GM18873 (cell line): ENCODE measurements around the gene KRT6C.

ENCODE experiments used
- ATAC-seq: cut with Tn5 transposase; IDR thresholded peaks from one replicate; pipeline ENCODE4 v1.9.1; 2021; ENCODE audit warnings: mild to moderate bottlenecking, moderate library complexity, moderate number of reproducible peaks; ENCODE audit not compliant: unreplicated experiment, low FRiP score

KRT6C gene

GRCh38 chr12:52436000-52436827, 37.4 kb downstream of the KRT6C start:
- ATAC-seq, result no peak

GRCh38 chr12:52435659-52435999, 38.0 kb downstream of the KRT6C start:
- no peak for ATAC-seq

- no peak for ATAC-seq
Measured at GRCh38 chr12:52434760-52435530, 38.7 kb downstream of the KRT6C start.

GRCh38 chr12:52434081-52434733, 39.4 kb downstream of the KRT6C start, which contains the start of gene KRT75:
Gene KRT75 (minus strand): TSS chr12:52434371. CDS start chr12:52434304, 67 bp downstream.
- no peak for ATAC-seq

GRCh38 chr12:52433501-52434080, 40.0 kb downstream of the KRT6C start:
- ATAC-seq, result no peak

- no peak for ATAC-seq
Measured at GRCh38 chr12:52432559-52433207, 40.9 kb downstream of the KRT6C start.

- no peak for ATAC-seq
Measured at GRCh38 chr12:52428121-52428520, 45.5 kb downstream of the KRT6C start.

- no peak for ATAC-seq
Measured at GRCh38 chr12:52427083-52427482, 46.5 kb downstream of the KRT6C start.

GRCh38 chr12:52426034-52426433, 47.6 kb downstream of the KRT6C start:
- no peak for ATAC-seq

GRCh38 chr12:52425466-52425865, 48.1 kb downstream of the KRT6C start:
- ATAC-seq, result no peak

- no peak for ATAC-seq
Measured at GRCh38 chr12:52423661-52424500, 49.7 kb downstream of the KRT6C start.

- no peak for ATAC-seq
Measured at GRCh38 chr12:52423035-52423434, 50.6 kb downstream of the KRT6C start.

- no peak for ATAC-seq
Measured at GRCh38 chr12:52419656-52420055, 53.9 kb downstream of the KRT6C start.

GRCh38 chr12:52418576-52419110, 55.0 kb downstream of the KRT6C start:
- no peak for ATAC-seq
